Activated T-cell treated with anti-CD3 and anti-CD28 coated beads for 4 hours (primary cell): Measurements from ENCODE around the gene FAM170B.

Experiments
- DNase-seq: peaks from one replicate; pipeline ENCODE4 v3.0.0-alpha.2; 2020

The FAM170B gene

GRCh38 chr10:49168831-49169500, 35.1 kb upstream of the FAM170B start:
- DNase-seq = no peak

- no peak for DNase-seq
Observed at GRCh38 chr10:49168171-49168540, 34.3 kb upstream of the FAM170B start.

GRCh38 chr10:49167425-49168170, 33.8 kb upstream of the FAM170B start:
- DNase-seq = no peak

GRCh38 chr10:49166484-49167400, 32.9 kb upstream of the FAM170B start:
- DNase-seq = no peak

GRCh38 chr10:49165821-49166483, 32.1 kb upstream of the FAM170B start:
- DNase-seq = no peak

GRCh38 chr10:49165259-49165658, 31.4 kb upstream of the FAM170B start:
- DNase-seq = no peak

- no peak for DNase-seq
Observed at GRCh38 chr10:49164559-49165188, 30.9 kb upstream of the FAM170B start.

GRCh38 chr10:49163741-49164140, 29.9 kb upstream of the FAM170B start:
- no peak for DNase-seq

GRCh38 chr10:49162761-49163310, 29.0 kb upstream of the FAM170B start:
- DNase-seq = no peak

- no peak for DNase-seq
Observed at GRCh38 chr10:49162063-49162462, 28.2 kb upstream of the FAM170B start.

- DNase-seq = no peak
Observed at GRCh38 chr10:49161411-49161997, 27.7 kb upstream of the FAM170B start.

- DNase-seq = no peak
Observed at GRCh38 chr10:49160814-49161213, 27.0 kb upstream of the FAM170B start.

GRCh38 chr10:49160110-49160509, 26.3 kb upstream of the FAM170B start:
- no peak for DNase-seq

- no peak for DNase-seq
Observed at GRCh38 chr10:49158915-49159314, 25.1 kb upstream of the FAM170B start.

- no peak for DNase-seq
Observed at GRCh38 chr10:49158404-49158803, 24.6 kb upstream of the FAM170B start.

GRCh38 chr10:49157229-49157628, 23.4 kb upstream of the FAM170B start:
- DNase-seq = no peak

GRCh38 chr10:49154641-49155040, 20.8 kb upstream of the FAM170B start:
- no peak for DNase-seq

GRCh38 chr10:49153971-49154370, 20.1 kb upstream of the FAM170B start:
- no peak for DNase-seq

GRCh38 chr10:49153115-49153514, 19.3 kb upstream of the FAM170B start:
- no peak for DNase-seq

- no peak for DNase-seq
Observed at GRCh38 chr10:49152663-49153062, 18.8 kb upstream of the FAM170B start.

GRCh38 chr10:49152037-49152436, 18.2 kb upstream of the FAM170B start:
- no peak for DNase-seq

- no peak for DNase-seq
Observed at GRCh38 chr10:49151481-49151880, 17.7 kb upstream of the FAM170B start.
